GM23338 (cell line): ENCODE results near the gene RPTOR. TPM values are rescaled to one million over a fixed set of nuclear protein-coding genes. Genes with fewer than 3 reads are reported as not detected.

ENCODE experiments used
- ATAC-seq: fragments of 200-7000 bp; cut with Tn5 transposase; 3 replicates; pipeline ENCODE4 v1.9.1; 2020
- DNase-seq: peaks from one replicate; pipeline ENCODE4 v3.0.0-alpha.2; 2015; ENCODE audit warnings: low spot score
- H2AFZ ChIP-seq: fragments of 200-600 bp; sonication (generic); 2 replicates; pipeline ENCODE4 v1.8.0; 2016; ENCODE audit warnings: antibody characterized with exemption, mild to moderate bottlenecking, moderate library complexity
- H3F3A ChIP-seq: fragments of 200-600 bp; sonication (generic); replicated peaks from 2 replicates; pipeline ENCODE4 v1.8.0; 2017; ENCODE audit warnings: antibody characterized with exemption, mixed run types, low read depth
- H3K27ac ChIP-seq: fragments of 200-600 bp; sonication (generic); 2 replicates; pipeline ENCODE4 v1.6.1; 2016; ENCODE audit warnings: low read depth
- H3K27me3 ChIP-seq: fragments of 200-600 bp; sonication (generic); 2 replicates; pipeline ENCODE4 v1.8.0; 2016; ENCODE audit warnings: mild to moderate bottlenecking, mixed run types, moderate library complexity; ENCODE audit not compliant: insufficient read depth
- H3K36me3 ChIP-seq: fragments of 200-600 bp; sonication (generic); 2 replicates; pipeline ENCODE4 v1.8.0; 2016; ENCODE audit warnings: mild to moderate bottlenecking; ENCODE audit not compliant: insufficient read depth
- H3K4me1 ChIP-seq: fragments of 200-600 bp; sonication (generic); 2 replicates; pipeline ENCODE4 v1.8.0; 2016; ENCODE audit warnings: mild to moderate bottlenecking, moderate library complexity; ENCODE audit not compliant: insufficient read depth
- H3K4me2 ChIP-seq: fragments of 200-600 bp; sonication (generic); 2 replicates; pipeline ENCODE4 v1.7.1; 2017; ENCODE audit warnings: mixed run types
- H3K4me3 ChIP-seq: fragments of 200-600 bp; sonication (generic); 2 replicates; pipeline ENCODE4 v1.6.1; 2016; ENCODE audit warnings: mixed run types
- H3K79me2 ChIP-seq: fragments of 200-600 bp; sonication (generic); replicated peaks from 2 replicates; pipeline ENCODE4 v1.8.0; 2017; ENCODE audit warnings: mild to moderate bottlenecking; ENCODE audit not compliant: insufficient read depth
- H3K9me2 ChIP-seq: fragments of 200-600 bp; sonication (generic); 2 replicates; pipeline ENCODE4 v1.8.0; 2017; ENCODE audit not compliant: insufficient read depth
- H4K20me1 ChIP-seq: fragments of 200-600 bp; sonication (generic); replicated peaks from 2 replicates; pipeline ENCODE4 v1.8.0; 2017; ENCODE audit warnings: mild to moderate bottlenecking; ENCODE audit not compliant: insufficient read depth
- H3K27ac Mint-ChIP-seq: 2 replicates; pipeline ENCODE4 v1.8.0; 2020; ENCODE audit warnings: inconsistent platforms, mild to moderate bottlenecking, moderate library complexity, mixed read lengths
- H3K27me3 Mint-ChIP-seq: 3 replicates; pipeline ENCODE4 v1.8.0; 2022; ENCODE audit warnings: low read depth, mild to moderate bottlenecking, moderate library complexity, mixed read lengths, inconsistent platforms; ENCODE audit not compliant: insufficient read depth, poor library complexity
- H3K36me3 Mint-ChIP-seq: 3 replicates; pipeline ENCODE4 v1.8.0; 2021; ENCODE audit warnings: low read depth, mild to moderate bottlenecking, inconsistent platforms, moderate library complexity, mixed read lengths
- H3K4me1 Mint-ChIP-seq: 3 replicates; pipeline ENCODE4 v1.8.0; 2020; ENCODE audit warnings: mild to moderate bottlenecking, inconsistent platforms, mixed read lengths
- H3K4me3 Mint-ChIP-seq: 3 replicates; pipeline ENCODE4 v1.8.0; 2021; ENCODE audit warnings: moderate library complexity, mild to moderate bottlenecking, inconsistent platforms, mixed read lengths
- H3K9me3 Mint-ChIP-seq: 3 replicates; pipeline ENCODE4 v1.8.0; 2020; ENCODE audit warnings: moderate library complexity, mild to moderate bottlenecking, inconsistent platforms, mixed read lengths
- CREB1 ChIP-seq: fragments of 250-450 bp; sonication (Bioruptor Pico); IDR thresholded peaks from 2 replicates; pipeline ENCODE4 v1.5.0; 2020; ENCODE audit warnings: low read depth, mild to moderate bottlenecking, moderate library complexity
- EZH2 ChIP-seq: fragments of 200-600 bp; sonication (generic); IDR thresholded peaks from one replicate; pipeline ENCODE4 v1.8.0; 2017; ENCODE audit warnings: antibody characterized with exemption, mild to moderate bottlenecking, low read depth; ENCODE audit not compliant: unreplicated experiment
- EZH2phosphoT487 ChIP-seq: fragments of 200-600 bp; sonication (generic); IDR thresholded peaks from one replicate; pipeline ENCODE4 v1.8.1; 2018; ENCODE audit warnings: antibody characterized with exemption; ENCODE audit not compliant: unreplicated experiment
- NANOG ChIP-seq: IDR thresholded peaks from 2 replicates; pipeline ENCODE4 v1.6.1; 2016; ENCODE audit warnings: antibody characterized with exemption, borderline replicate concordance
- POLR2AphosphoS5 ChIP-seq: IDR thresholded peaks from 2 replicates; pipeline ENCODE4 v1.6.1; 2016; ENCODE audit warnings: antibody characterized with exemption, low read depth
- STAT1 ChIP-seq: IDR thresholded peaks from one replicate; pipeline ENCODE4 v1.6.1; 2016; ENCODE audit warnings: antibody characterized with exemption; ENCODE audit not compliant: unreplicated experiment
- ZNF114 ChIP-seq: fragments of 250-450 bp; sonication (Bioruptor Pico); IDR thresholded peaks from 2 replicates; pipeline ENCODE4 v1.5.0; 2020; ENCODE audit warnings: mild to moderate bottlenecking, moderate library complexity
- polyA plus RNA-seq: library from polyadenylated mRNA; unstranded; fragments of >200 nt; fragmentation: Nextera tagmentation; extraction: Ambion mirVana; gene quantifications from 2 replicates; pipeline ENCODE4 v1.2.1, GENCODE V29; 2016
- total RNA-seq: library from RNA; depleted of rRNA; stranded (reverse); fragments of >200 nt; shearing (Covaris generic); gene quantifications from 2 replicates; pipeline ENCODE4 v1.2.3, GENCODE V29; 2014
- TF ChIP-seq, protein P1 (sequence below): fragments of 250-450 bp; sonication (Bioruptor Pico); IDR thresholded peaks from 2 replicates; pipeline ENCODE4 v1.5.0; 2020; ENCODE audit warnings: mild to moderate bottlenecking, moderate library complexity
- TF ChIP-seq, protein P2 (sequence below), 2 experiments: fragments of 200-600 bp in 1 of 2; sonication (generic) in 1 of 2; conservative IDR thresholded peaks; 2 replicates each; pipeline versions ENCODE4 v1.5.1 to v1.6.1; 2016 to 2017; ENCODE audit warnings: antibody characterized with exemption in 2 of 2, low read depth in 2 of 2, mild to moderate bottlenecking in 2 of 2, moderate library complexity in 1 of 2
- TF ChIP-seq, protein P3 (sequence below): IDR thresholded peaks from one replicate; pipeline ENCODE4 v1.6.1; 2018; ENCODE audit warnings: antibody characterized with exemption; ENCODE audit not compliant: unreplicated experiment
- TF ChIP-seq, protein P4 (sequence below): IDR thresholded peaks from 2 replicates; pipeline ENCODE4 v1.6.1; 2016; ENCODE audit warnings: antibody characterized with exemption

Gene RPTOR
- total and polyA plus RNA-seq, 2 experiments from 2014 or later, result 9.5 to 38.0 TPM

DNA sequence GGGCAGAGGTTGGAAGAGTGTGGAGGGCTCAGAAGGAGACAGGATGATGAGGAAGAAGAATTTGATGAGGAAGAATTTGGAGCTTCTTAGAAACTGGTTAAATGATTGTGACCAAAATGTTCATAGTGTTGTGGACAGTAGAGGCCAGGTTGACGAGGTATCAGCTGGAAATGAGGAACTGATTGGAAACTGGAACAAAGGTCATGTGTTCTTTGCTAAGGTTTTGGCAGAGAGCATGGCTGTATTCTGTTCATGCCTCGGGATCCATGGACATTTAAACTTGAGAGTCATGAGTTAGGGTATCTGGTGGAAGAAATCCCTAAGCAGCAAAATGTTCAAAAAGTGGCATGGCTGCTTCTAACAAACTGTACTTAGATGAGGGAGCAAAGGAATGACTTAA, 466.3 kb downstream of the RPTOR start (continued):
- TF ChIP-seq, protein P1, sequence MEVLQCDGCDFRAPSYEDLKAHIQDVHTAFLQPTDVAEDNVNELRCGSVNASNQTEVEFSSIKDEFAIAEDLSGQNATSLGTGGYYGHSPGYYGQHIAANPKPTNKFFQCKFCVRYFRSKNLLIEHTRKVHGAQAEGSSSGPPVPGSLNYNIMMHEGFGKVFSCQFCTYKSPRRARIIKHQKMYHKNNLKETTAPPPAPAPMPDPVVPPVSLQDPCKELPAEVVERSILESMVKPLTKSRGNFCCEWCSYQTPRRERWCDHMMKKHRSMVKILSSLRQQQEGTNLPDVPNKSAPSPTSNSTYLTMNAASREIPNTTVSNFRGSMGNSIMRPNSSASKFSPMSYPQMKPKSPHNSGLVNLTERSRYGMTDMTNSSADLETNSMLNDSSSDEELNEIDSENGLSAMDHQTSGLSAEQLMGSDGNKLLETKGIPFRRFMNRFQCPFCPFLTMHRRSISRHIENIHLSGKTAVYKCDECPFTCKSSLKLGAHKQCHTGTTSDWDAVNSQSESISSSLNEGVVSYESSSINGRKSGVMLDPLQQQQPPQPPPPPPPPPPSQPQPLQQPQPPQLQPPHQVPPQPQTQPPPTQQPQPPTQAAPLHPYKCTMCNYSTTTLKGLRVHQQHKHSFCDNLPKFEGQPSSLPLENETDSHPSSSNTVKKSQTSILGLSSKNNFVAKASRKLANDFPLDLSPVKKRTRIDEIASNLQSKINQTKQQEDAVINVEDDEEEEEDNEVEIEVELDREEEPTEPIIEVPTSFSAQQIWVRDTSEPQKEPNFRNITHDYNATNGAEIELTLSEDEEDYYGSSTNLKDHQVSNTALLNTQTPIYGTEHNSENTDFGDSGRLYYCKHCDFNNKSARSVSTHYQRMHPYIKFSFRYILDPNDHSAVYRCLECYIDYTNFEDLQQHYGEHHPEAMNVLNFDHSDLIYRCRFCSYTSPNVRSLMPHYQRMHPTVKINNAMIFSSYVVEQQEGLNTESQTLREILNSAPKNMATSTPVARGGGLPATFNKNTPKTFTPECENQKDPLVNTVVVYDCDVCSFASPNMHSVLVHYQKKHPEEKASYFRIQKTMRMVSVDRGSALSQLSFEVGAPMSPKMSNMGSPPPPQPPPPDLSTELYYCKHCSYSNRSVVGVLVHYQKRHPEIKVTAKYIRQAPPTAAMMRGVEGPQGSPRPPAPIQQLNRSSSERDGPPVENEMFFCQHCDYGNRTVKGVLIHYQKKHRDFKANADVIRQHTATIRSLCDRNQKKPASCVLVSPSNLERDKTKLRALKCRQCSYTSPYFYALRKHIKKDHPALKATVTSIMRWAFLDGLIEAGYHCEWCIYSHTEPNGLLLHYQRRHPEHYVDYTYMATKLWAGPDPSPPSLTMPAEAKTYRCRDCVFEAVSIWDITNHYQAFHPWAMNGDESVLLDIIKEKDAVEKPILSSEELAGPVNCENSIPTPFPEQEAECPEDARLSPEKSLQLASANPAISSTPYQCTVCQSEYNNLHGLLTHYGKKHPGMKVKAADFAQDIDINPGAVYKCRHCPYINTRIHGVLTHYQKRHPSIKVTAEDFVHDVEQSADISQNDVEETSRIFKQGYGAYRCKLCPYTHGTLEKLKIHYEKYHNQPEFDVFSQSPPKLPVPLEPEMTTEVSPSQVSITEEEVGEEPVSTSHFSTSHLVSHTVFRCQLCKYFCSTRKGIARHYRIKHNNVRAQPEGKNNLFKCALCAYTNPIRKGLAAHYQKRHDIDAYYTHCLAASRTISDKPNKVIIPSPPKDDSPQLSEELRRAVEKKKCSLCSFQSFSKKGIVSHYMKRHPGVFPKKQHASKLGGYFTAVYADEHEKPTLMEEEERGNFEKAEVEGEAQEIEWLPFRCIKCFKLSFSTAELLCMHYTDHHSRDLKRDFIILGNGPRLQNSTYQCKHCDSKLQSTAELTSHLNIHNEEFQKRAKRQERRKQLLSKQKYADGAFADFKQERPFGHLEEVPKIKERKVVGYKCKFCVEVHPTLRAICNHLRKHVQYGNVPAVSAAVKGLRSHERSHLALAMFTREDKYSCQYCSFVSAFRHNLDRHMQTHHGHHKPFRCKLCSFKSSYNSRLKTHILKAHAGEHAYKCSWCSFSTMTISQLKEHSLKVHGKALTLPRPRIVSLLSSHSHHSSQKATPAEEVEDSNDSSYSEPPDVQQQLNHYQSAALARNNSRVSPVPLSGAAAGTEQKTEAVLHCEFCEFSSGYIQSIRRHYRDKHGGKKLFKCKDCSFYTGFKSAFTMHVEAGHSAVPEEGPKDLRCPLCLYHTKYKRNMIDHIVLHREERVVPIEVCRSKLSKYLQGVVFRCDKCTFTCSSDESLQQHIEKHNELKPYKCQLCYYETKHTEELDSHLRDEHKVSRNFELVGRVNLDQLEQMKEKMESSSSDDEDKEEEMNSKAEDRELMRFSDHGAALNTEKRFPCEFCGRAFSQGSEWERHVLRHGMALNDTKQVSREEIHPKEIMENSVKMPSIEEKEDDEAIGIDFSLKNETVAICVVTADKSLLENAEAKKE (CRISPR knock-in tag), result no peak
- TF ChIP-seq STAT1 (no peak), ZNF114 (CRISPR knock-in tag) (no peak), EZH2phosphoT487 (no peak), CREB1 (CRISPR knock-in tag) (no peak)
- TF ChIP-seq, protein P2, sequence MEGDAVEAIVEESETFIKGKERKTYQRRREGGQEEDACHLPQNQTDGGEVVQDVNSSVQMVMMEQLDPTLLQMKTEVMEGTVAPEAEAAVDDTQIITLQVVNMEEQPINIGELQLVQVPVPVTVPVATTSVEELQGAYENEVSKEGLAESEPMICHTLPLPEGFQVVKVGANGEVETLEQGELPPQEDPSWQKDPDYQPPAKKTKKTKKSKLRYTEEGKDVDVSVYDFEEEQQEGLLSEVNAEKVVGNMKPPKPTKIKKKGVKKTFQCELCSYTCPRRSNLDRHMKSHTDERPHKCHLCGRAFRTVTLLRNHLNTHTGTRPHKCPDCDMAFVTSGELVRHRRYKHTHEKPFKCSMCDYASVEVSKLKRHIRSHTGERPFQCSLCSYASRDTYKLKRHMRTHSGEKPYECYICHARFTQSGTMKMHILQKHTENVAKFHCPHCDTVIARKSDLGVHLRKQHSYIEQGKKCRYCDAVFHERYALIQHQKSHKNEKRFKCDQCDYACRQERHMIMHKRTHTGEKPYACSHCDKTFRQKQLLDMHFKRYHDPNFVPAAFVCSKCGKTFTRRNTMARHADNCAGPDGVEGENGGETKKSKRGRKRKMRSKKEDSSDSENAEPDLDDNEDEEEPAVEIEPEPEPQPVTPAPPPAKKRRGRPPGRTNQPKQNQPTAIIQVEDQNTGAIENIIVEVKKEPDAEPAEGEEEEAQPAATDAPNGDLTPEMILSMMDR (conservative IDR thresholded peaks at IDR 0.05; ENCODE audit: low read depth in 2 of 2), result no peak

DNA sequence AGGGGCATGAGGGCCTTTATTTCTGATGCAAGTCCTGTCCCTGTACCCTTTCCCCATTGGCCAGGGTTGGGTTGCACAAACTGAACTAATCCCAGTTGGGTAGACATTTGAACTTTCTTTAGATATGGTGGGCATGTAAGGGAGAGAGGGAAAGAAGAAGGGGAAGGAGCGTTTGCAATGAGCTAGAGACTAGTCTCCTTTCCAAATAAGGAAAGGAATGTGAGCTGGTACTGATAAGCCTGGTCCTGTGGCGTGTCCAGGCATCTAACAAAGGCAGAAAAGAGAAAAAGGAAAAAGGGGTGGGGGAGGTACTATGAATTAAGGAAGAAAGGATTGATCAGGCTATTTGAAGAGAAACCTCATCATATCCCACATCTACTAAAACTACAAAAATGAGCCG, 467.3 kb downstream of the RPTOR start:
- Mint-ChIP-seq H3K27ac (no peak overlapping the region), H3K27me3 (peaks cover 20% of the 10 kb centered on the region), H3K36me3 (peaks cover 11% of the 10 kb centered on the region), H3K9me3 (peaks cover 27% of the 10 kb centered on the region), H3K4me1 (peaks cover 7% of the 10 kb centered on the region; the same call in 2 of the 3 replicates), H3K4me3 (no peak overlapping the region)
- Histone ChIP-seq H3K79me2 (no peaks in the 10 kb centered on the region), H3K4me2 (no peak overlapping the region), H3K27me3 (0 out of 2 replicates have a peak, but pooled peaks cover under 1% of the 10 kb centered on the region), H2AFZ (no peak overlapping the region), H4K20me1 (no peaks in the 10 kb centered on the region), H3F3A (no peaks in the 10 kb centered on the region), H3K36me3 (no peaks in the 10 kb centered on the region), H3K9me2 (no peaks in the 10 kb centered on the region), H3K4me1 (no peaks in the 10 kb centered on the region), H3K27ac (no peak overlapping the region), H3K4me3 (no peak overlapping the region)
- DNase-seq (no peak), ATAC-seq (no peak)
- TF ChIP-seq EZH2phosphoT487 (no peak), POLR2AphosphoS5 (no peak), ZNF114 (CRISPR knock-in tag) (no peak), EZH2 (no peak), NANOG (no peak)
- TF ChIP-seq, protein P3, sequence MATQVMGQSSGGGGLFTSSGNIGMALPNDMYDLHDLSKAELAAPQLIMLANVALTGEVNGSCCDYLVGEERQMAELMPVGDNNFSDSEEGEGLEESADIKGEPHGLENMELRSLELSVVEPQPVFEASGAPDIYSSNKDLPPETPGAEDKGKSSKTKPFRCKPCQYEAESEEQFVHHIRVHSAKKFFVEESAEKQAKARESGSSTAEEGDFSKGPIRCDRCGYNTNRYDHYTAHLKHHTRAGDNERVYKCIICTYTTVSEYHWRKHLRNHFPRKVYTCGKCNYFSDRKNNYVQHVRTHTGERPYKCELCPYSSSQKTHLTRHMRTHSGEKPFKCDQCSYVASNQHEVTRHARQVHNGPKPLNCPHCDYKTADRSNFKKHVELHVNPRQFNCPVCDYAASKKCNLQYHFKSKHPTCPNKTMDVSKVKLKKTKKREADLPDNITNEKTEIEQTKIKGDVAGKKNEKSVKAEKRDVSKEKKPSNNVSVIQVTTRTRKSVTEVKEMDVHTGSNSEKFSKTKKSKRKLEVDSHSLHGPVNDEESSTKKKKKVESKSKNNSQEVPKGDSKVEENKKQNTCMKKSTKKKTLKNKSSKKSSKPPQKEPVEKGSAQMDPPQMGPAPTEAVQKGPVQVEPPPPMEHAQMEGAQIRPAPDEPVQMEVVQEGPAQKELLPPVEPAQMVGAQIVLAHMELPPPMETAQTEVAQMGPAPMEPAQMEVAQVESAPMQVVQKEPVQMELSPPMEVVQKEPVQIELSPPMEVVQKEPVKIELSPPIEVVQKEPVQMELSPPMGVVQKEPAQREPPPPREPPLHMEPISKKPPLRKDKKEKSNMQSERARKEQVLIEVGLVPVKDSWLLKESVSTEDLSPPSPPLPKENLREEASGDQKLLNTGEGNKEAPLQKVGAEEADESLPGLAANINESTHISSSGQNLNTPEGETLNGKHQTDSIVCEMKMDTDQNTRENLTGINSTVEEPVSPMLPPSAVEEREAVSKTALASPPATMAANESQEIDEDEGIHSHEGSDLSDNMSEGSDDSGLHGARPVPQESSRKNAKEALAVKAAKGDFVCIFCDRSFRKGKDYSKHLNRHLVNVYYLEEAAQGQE, result no peak
- TF ChIP-seq, protein P4, sequence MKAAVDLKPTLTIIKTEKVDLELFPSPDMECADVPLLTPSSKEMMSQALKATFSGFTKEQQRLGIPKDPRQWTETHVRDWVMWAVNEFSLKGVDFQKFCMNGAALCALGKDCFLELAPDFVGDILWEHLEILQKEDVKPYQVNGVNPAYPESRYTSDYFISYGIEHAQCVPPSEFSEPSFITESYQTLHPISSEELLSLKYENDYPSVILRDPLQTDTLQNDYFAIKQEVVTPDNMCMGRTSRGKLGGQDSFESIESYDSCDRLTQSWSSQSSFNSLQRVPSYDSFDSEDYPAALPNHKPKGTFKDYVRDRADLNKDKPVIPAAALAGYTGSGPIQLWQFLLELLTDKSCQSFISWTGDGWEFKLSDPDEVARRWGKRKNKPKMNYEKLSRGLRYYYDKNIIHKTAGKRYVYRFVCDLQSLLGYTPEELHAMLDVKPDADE, result no peak
